ENCODE results near the gene YY1AP1.
"Not testable (repeated sequence)": the region's sequence is repeated elsewhere in the genome, so short reads cannot be mapped to it uniquely, and the experiment has no call there.

The YY1AP1 gene

DNA sequence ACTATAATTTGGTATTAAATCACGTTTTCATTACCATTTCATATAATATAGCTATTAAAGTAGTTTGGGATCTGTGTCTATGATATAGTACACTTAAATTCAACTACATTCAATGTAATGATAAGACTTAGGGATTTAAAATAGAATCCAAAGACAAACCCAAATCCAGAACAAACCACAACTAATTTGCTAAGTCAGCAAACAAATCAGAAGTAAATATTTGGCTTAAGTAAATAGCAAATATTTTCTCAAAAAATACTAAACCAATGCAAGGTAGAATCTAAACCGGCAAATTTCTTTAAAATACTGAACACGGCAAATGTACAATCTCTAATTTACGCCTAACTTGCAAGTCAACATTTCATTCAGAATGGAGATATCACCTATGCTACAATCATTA lies 16.8 kb downstream of the YY1AP1 start:
- Histone ChIP-seq H3K27me3 (ENCODE audit: insufficient read depth, poor library complexity, severe bottlenecking) (no peaks in the 10 kb centered on the region), H3K27ac (replicated peaks) (no peak overlapping the region), H3K4me3 (replicated peaks; ENCODE audit: insufficient read depth, low read length) (no peak overlapping the region)
- TF ChIP-seq, protein P1, sequence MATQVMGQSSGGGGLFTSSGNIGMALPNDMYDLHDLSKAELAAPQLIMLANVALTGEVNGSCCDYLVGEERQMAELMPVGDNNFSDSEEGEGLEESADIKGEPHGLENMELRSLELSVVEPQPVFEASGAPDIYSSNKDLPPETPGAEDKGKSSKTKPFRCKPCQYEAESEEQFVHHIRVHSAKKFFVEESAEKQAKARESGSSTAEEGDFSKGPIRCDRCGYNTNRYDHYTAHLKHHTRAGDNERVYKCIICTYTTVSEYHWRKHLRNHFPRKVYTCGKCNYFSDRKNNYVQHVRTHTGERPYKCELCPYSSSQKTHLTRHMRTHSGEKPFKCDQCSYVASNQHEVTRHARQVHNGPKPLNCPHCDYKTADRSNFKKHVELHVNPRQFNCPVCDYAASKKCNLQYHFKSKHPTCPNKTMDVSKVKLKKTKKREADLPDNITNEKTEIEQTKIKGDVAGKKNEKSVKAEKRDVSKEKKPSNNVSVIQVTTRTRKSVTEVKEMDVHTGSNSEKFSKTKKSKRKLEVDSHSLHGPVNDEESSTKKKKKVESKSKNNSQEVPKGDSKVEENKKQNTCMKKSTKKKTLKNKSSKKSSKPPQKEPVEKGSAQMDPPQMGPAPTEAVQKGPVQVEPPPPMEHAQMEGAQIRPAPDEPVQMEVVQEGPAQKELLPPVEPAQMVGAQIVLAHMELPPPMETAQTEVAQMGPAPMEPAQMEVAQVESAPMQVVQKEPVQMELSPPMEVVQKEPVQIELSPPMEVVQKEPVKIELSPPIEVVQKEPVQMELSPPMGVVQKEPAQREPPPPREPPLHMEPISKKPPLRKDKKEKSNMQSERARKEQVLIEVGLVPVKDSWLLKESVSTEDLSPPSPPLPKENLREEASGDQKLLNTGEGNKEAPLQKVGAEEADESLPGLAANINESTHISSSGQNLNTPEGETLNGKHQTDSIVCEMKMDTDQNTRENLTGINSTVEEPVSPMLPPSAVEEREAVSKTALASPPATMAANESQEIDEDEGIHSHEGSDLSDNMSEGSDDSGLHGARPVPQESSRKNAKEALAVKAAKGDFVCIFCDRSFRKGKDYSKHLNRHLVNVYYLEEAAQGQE (IDR thresholded peaks at IDR 0.05; ENCODE audit: insufficient replicate concordance, low read depth) = no peak
- TF ChIP-seq, protein P2, sequence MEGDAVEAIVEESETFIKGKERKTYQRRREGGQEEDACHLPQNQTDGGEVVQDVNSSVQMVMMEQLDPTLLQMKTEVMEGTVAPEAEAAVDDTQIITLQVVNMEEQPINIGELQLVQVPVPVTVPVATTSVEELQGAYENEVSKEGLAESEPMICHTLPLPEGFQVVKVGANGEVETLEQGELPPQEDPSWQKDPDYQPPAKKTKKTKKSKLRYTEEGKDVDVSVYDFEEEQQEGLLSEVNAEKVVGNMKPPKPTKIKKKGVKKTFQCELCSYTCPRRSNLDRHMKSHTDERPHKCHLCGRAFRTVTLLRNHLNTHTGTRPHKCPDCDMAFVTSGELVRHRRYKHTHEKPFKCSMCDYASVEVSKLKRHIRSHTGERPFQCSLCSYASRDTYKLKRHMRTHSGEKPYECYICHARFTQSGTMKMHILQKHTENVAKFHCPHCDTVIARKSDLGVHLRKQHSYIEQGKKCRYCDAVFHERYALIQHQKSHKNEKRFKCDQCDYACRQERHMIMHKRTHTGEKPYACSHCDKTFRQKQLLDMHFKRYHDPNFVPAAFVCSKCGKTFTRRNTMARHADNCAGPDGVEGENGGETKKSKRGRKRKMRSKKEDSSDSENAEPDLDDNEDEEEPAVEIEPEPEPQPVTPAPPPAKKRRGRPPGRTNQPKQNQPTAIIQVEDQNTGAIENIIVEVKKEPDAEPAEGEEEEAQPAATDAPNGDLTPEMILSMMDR (IDR thresholded peaks at IDR 0.05; ENCODE audit: insufficient read depth, low read length) = no peak
- TF ChIP-seq GABPA (IDR thresholded peaks at IDR 0.05; ENCODE audit: low read depth) = no peak
- TF ChIP-seq SPI1 (IDR thresholded peaks at IDR 0.05; ENCODE audit: borderline replicate concordance, low read depth) = no peak
- DNase-seq (ENCODE audit: low read depth in 1 of 2, low spot score in 1 of 2) = no peak

DNA sequence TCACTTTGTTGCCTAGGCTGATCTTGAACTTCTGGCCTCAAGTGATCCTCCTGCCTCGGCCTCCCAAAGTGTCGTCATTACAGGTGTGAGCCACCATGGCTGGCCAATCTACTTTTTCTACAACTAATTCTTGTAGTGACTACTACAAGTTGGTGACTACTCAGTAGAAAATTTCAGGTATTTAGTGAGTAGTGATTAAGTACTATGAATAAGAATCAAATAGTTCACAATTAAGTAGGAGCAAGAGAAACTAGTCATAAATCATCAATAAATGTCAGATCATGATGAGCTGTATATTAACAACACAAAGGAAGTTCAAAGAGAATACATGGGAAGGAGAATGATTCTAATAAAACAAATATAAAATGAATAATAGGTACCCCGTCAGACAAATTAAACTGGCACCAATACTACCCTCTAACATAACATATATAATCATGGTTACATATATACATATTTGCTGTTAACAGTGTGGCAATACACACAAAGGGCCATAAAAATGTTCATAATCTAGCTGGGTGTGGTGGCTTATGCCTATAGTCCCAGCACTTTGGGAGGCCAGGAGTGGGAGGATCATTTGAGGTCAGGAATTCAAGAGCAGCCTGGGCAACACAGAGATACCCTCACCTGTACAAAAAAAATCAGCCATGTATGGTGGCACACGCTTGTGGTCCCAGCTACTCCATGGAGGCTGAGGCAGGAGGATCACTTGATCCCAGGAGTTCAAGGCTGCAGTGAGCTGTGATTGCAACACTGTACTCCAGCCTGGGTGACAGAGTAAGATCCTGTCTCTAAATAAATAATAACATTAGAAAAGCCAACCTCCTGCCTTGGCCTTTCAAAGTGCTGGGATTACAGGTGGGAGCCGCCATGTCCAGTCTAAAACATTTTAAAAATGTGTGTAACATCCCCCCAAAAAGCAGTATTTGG lies 19.1 kb downstream of the YY1AP1 start:
- DNase-seq (ENCODE audit: low read depth in 1 of 2, low spot score in 1 of 2) = no peak
- no peak overlapping the region for H3K4me3 ChIP-seq (replicated peaks; ENCODE audit: insufficient read depth, low read length)
- TF ChIP-seq, protein P2 (IDR thresholded peaks at IDR 0.05; ENCODE audit: insufficient read depth, low read length) = no peak
- no peak for TF ChIP-seq SPI1 (IDR thresholded peaks at IDR 0.05; ENCODE audit: borderline replicate concordance, low read depth)
- TF ChIP-seq, protein P1 (IDR thresholded peaks at IDR 0.05; ENCODE audit: insufficient replicate concordance, low read depth) = no peak
- TF ChIP-seq POLR2AphosphoS5 (IDR thresholded peaks at IDR 0.05; ENCODE audit: low read depth) = no peak
- no peak for TF ChIP-seq GABPA (IDR thresholded peaks at IDR 0.05; ENCODE audit: low read depth)
- H3K27ac ChIP-seq (replicated peaks) = no peak overlapping the region
- no peaks in the 10 kb centered on the region for H3K27me3 ChIP-seq (ENCODE audit: insufficient read depth, poor library complexity, severe bottlenecking)

DNA sequence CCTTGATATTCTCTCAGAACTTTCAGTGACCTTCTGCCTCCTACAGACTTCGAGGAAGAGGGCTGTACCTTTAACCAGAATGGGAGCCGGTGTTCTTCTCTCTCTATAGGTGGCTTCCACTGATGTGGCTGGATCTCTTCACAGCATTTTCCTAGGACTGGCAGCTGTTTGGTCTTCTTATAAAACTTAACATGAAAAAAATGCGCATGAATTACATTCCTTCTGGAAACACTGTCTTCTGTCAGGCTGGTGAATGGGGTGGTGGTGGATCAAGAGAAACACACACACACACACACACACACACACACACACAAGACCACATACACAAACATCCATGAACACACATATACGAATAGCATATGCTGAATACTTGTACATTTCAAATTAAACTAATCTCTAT lies 27.3 kb downstream of the YY1AP1 start:
- not testable (repeated sequence) for DNase-seq (ENCODE audit: low read depth in 1 of 2, low spot score in 1 of 2); H3K4me3 ChIP-seq (replicated peaks; ENCODE audit: insufficient read depth, low read length); H3K27me3 ChIP-seq (ENCODE audit: insufficient read depth, poor library complexity, severe bottlenecking); H3K27ac ChIP-seq (replicated peaks)

DNA sequence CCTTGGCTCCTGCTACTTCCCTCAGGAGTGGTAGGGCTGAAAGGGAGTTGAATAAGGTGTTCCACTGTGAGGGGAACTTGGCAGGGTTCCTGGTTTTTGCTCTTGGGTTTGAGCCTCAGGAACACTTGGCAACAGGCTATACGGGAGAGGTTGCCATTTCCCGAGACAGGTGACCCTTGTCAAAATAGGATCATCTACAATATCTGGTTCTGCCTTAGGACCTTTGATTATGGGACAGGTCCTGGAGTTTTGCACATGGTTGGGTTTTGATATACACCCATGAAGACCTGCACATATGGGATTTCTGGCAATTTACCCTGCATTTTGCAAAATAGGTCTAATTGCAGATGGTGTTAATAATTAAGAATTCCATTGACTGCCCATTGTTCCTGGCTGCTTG lies 31.1 kb downstream of the YY1AP1 start:
- no peak for DNase-seq (ENCODE audit: low read depth in 1 of 2, low spot score in 1 of 2)
- no peak overlapping the region for H3K27ac ChIP-seq (replicated peaks)
- TF ChIP-seq SPI1 (IDR thresholded peaks at IDR 0.05; ENCODE audit: borderline replicate concordance, low read depth) = no peak
- TF ChIP-seq, protein P2 (IDR thresholded peaks at IDR 0.05; ENCODE audit: insufficient read depth, low read length) = no peak
- TF ChIP-seq POLR2AphosphoS5 (IDR thresholded peaks at IDR 0.05; ENCODE audit: low read depth) = no peak
- TF ChIP-seq, protein P1 (IDR thresholded peaks at IDR 0.05; ENCODE audit: insufficient replicate concordance, low read depth) = no peak
- no peak for TF ChIP-seq GABPA (IDR thresholded peaks at IDR 0.05; ENCODE audit: low read depth)
- H3K27me3 ChIP-seq (ENCODE audit: insufficient read depth, poor library complexity, severe bottlenecking) = no peaks in the 10 kb centered on the region
- H3K4me3 ChIP-seq (replicated peaks; ENCODE audit: insufficient read depth, low read length) = no peak overlapping the region

Measured in HL-60 (cell line).